SK-N-SH (cell line): ENCODE data around the gene LIME1. TPM values are rescaled to one million over a fixed set of nuclear protein-coding genes. Genes with fewer than 3 reads are reported as not detected.

Experiments
- CTCF ChIA-PET: fragments of 300-600, 350-600 bp; formaldehyde crosslinking; extraction: SDS; loops from one replicate; lab custom pipeline; 2021; lab: Yijun Ruan, JAX
- POLR2A ChIA-PET: fragments of 350-600 bp; sonication (Branson Sonifier 250); formaldehyde crosslinking; extraction: SDS; loops from one replicate; lab custom pipeline; 2020; ENCODE audit warnings: antibody characterized with exemption, inconsistent platforms; lab: Yijun Ruan, JAX
- DNase-seq: peaks from one replicate; pipeline ENCODE4 v3.0.0; 2012
- H2AFZ ChIP-seq: fragments of 200-600 bp; sonication (generic); 2 replicates; pipeline ENCODE4 v1.8.1; 2016; ENCODE audit warnings: antibody characterized with exemption, mild to moderate bottlenecking, low read depth
- H3F3A ChIP-seq: fragments of 200-600 bp; sonication (generic); replicated peaks from 2 replicates; pipeline ENCODE3; 2016; ENCODE audit warnings: antibody characterized with exemption, mild to moderate bottlenecking; ENCODE audit not compliant: insufficient read depth
- H3K27ac ChIP-seq, 2 experiments: fragments of 200-500 bp in 1 of 2; fragments of 200-600 bp in 1 of 2; sonication (Bioruptor generic) in 1 of 2; sonication (generic), shearing (Covaris generic) in 1 of 2; 2 replicates each; pipeline versions ENCODE4 v1.5.1 to v1.6.1; 2014 to 2016; ENCODE audit warnings: low read depth in 2 of 2, inconsistent platforms in 1 of 2, low read length in 1 of 2, mild to moderate bottlenecking in 1 of 2, mixed read lengths in 1 of 2
- H3K27me3 ChIP-seq: fragments of 200-600 bp; sonication (generic), shearing (Covaris generic); 2 replicates; pipeline ENCODE4 v1.6.1; 2016; ENCODE audit warnings: mixed run types; ENCODE audit not compliant: insufficient read depth
- H3K36me3 ChIP-seq, 2 experiments: fragments of 200-500 bp in 1 of 2; fragments of 200-600 bp in 1 of 2; sonication (Bioruptor generic) in 1 of 2; sonication (generic) in 1 of 2; replicated peaks in 1 of 2; 2 replicates each; pipeline versions ENCODE3 to v1.5.1; 2014 to 2016; ENCODE audit warnings: low read length in 1 of 2, mild to moderate bottlenecking in 1 of 2; ENCODE audit not compliant: insufficient read depth in 2 of 2, control insufficient read depth in 1 of 2
- H3K4me1 ChIP-seq, 2 experiments: fragments of 200-500 bp in 1 of 2; fragments of 200-600 bp in 1 of 2; sonication (Bioruptor generic) in 1 of 2; sonication (generic), shearing (Covaris generic) in 1 of 2; 2 replicates each; pipeline versions ENCODE4 v1.5.1 to v1.6.1; 2014 to 2016; ENCODE audit warnings: low read depth in 1 of 2, low read length in 1 of 2, mixed run types in 1 of 2; ENCODE audit not compliant: insufficient read depth in 2 of 2, control insufficient read depth in 1 of 2
- H3K4me2 ChIP-seq: fragments of 200-600 bp; sonication (generic), shearing (Covaris generic); 2 replicates; pipeline ENCODE4 v1.6.1; 2017; ENCODE audit warnings: mixed run types
- H3K4me3 ChIP-seq, 2 experiments: fragments of 200-500 bp in 1 of 2; fragments of 200-600 bp in 1 of 2; sonication (Bioruptor generic) in 1 of 2; sonication (generic), shearing (Covaris generic) in 1 of 2; 2 replicates each; pipeline versions ENCODE4 v1.5.1 to v1.8.1; 2014 to 2016; ENCODE audit warnings: low read depth in 2 of 2, inconsistent platforms in 1 of 2, low read length in 1 of 2, mild to moderate bottlenecking in 1 of 2, mixed read lengths in 1 of 2, moderate library complexity in 1 of 2
- H3K79me2 ChIP-seq: fragments of 200-600 bp; sonication (generic); 2 replicates; pipeline ENCODE4 v1.8.1; 2017; ENCODE audit warnings: mild to moderate bottlenecking; ENCODE audit not compliant: insufficient read depth
- H3K9ac ChIP-seq: fragments of 200-600 bp; sonication (generic); 2 replicates; pipeline ENCODE4 v1.6.1; 2017; ENCODE audit warnings: mixed run types
- H3K9me2 ChIP-seq: fragments of 200-600 bp; sonication (generic); 2 replicates; pipeline ENCODE4 v1.6.1; 2017; ENCODE audit warnings: mixed run types
- H3K9me3 ChIP-seq: fragments of 200-600 bp; sonication (generic); 2 replicates; pipeline ENCODE4 v1.6.1; 2017; ENCODE audit warnings: mixed run types, mild to moderate bottlenecking, moderate library complexity
- H4K20me1 ChIP-seq: fragments of 200-600 bp; sonication (generic); 2 replicates; pipeline ENCODE4 v1.6.1; 2017; ENCODE audit warnings: mild to moderate bottlenecking, mixed run types; ENCODE audit not compliant: insufficient read depth
- CHD2 ChIP-seq: fragments of 150-350 bp; IDR thresholded peaks from 2 replicates; pipeline ENCODE4 v1.6.1; 2018; ENCODE audit warnings: low read length; ENCODE audit not compliant: partially characterized antibody
- EP300 ChIP-seq, 2 experiments: IDR thresholded peaks; 2 replicates each; pipeline versions ENCODE4 v1.4.0 to v1.6.1; 2012; ENCODE audit warnings: borderline replicate concordance in 1 of 2, low read depth in 1 of 2, low read length in 1 of 2
- FOXM1 ChIP-seq: IDR thresholded peaks from 2 replicates; pipeline ENCODE4 v1.4.0; 2012; ENCODE audit warnings: low read depth, mild to moderate bottlenecking
- NFIC ChIP-seq: IDR thresholded peaks from 2 replicates; pipeline ENCODE4 v1.4.0; 2012; ENCODE audit warnings: borderline replicate concordance
- RCOR1 ChIP-seq: fragments of 150-350 bp; IDR thresholded peaks from 2 replicates; pipeline ENCODE4 v1.6.1; 2017; ENCODE audit warnings: antibody characterized with exemption, low read length
- RFX5 ChIP-seq: IDR thresholded peaks from 2 replicates; pipeline ENCODE4 v1.6.1; 2012; ENCODE audit warnings: mild to moderate bottlenecking, improper control_type of control experiment, low read length
- SIN3A ChIP-seq: IDR thresholded peaks from 2 replicates; pipeline ENCODE4 v1.6.1; 2012; ENCODE audit warnings: low read depth, mild to moderate bottlenecking, low read length, moderate library complexity, borderline replicate concordance
- SMC3 ChIP-seq: IDR thresholded peaks from 2 replicates; pipeline ENCODE4 v1.6.1; 2012; ENCODE audit warnings: low read depth, low read length, improper control_type of control experiment
- YY1 ChIP-seq: IDR thresholded peaks from 2 replicates; pipeline ENCODE4 v1.4.0; 2012; ENCODE audit warnings: low read depth, mild to moderate bottlenecking
- WGBS: methylation state at CpG from one replicate; pipeline ENCODE4 v1.1.6; 2017; ENCODE audit warnings: low lambda C conversion rate; 5-methylcytosine and 5-hydroxymethylcytosine counted together
- polyA plus RNA-seq, 3 experiments: library from polyadenylated mRNA; depleted of rRNA; stranded (reverse); fragments of >200 nt; gene quantifications; 2 replicates each; pipeline ENCODE4 v1.2.3, GENCODE V29; 2012
- TF ChIP-seq, protein P1 (sequence below): fragments of 200-600 bp; sonication (generic); IDR thresholded peaks from 2 replicates; pipeline ENCODE4 v1.6.1; 2017; ENCODE audit warnings: antibody characterized with exemption, mild to moderate bottlenecking, moderate library complexity
- TF ChIP-seq, protein P2 (sequence below): IDR thresholded peaks from 2 replicates; pipeline ENCODE4 v1.6.1; 2012; ENCODE audit warnings: mild to moderate bottlenecking, low read depth, low read length, moderate library complexity
- TF ChIP-seq, protein P3 (sequence below): IDR thresholded peaks from 2 replicates; pipeline ENCODE4 v1.4.0; 2012; ENCODE audit warnings: low read depth, borderline replicate concordance

The LIME1 gene
- polyA plus RNA-seq, 1 of the 3 experiments (the other 2 are of a cell fraction): 10.9 TPM

DNA sequence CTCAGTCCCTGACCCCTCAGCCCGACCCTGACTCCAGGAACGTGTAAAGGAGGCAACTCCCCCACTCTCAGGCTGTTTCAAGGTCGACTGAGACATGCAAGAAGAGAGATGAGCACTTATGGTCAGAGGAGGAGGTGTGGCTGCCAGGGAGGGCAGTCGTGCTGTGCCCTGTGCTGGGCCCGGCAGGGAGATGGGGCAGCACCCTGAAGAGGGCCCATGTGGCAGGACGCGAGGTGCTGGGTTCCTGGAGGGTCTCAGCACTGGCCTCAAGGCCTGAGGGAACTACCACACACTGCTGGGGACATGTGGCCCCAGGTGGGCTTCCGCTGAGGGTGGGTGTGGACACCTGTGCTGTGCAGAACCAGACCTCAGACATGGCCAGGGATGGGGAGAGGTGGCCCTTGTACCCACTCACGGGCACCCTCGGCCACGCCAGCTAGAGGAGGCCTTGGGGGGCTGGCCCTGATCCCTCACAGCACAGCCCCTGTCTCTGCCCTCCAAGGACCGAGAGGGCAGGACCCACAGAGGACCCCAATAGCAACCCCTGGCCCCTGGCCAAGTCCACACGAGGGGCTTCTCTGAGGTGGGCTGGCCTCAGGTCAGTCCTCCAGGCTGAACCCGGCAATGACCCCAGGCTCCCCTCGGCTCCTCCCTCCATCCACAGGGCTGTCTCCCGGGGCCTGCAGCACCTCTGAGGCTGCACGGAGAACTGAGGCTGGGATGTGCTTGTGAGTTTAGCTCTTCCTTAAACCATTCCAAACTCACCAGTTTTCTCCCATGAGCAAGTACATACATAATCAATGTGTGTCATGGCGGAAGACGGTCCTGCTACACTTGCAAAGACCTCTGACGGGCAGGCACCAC is 11.8 kb downstream of the LIME1 start:
- ChIA-PET CTCF (interaction anchor here (1.3 kb wide), 1 partner anchor 8 kb away, joined by 3 read pairs; no protein-coding TSS in a partner anchor), POLR2A (interaction anchor here (2.5 kb wide), 1 partner anchor 7 kb away, joined by 7 read pairs; no protein-coding TSS in a partner anchor)
- Histone ChIP-seq H3K4me3 (no peak overlapping the region), H3K36me3 (peaks cover 10 to 13% of the 10 kb centered on the region in 2 experiments), H3K4me1 (peaks cover 0 to 2% of the 10 kb centered on the region in 2 experiments; a peak in 1 of 4 replicates), H3K9ac (no peak overlapping the region), H3K9me3 (no peaks in the 10 kb centered on the region), H2AFZ (no peak overlapping the region), H4K20me1 (peaks cover 2% of the 10 kb centered on the region; the same call in 1 of the 2 replicates), H3K27me3 (no peaks in the 10 kb centered on the region), H3K27ac (no peak overlapping the region), H3F3A (peaks cover 12% of the 10 kb centered on the region), H3K79me2 (no peaks in the 10 kb centered on the region; the same call in 1 of the 2 replicates), H3K4me2 (no peak overlapping the region), H3K9me2 (no peaks in the 10 kb centered on the region)
- 75% methylated on average over 8 of the region's 20 CpGs for WGBS
- peak; percentile 35 for DNase-seq
- no peak for TF ChIP-seq SMC3
- TF ChIP-seq RFX5: no peak
- no peak for TF ChIP-seq RCOR1
- no peak for TF ChIP-seq EP300 (IDR thresholded peaks at IDR 0.05; ENCODE audit: borderline replicate concordance in 1 of 2, low read depth in 1 of 2, low read length in 1 of 2)
- TF ChIP-seq, protein P1, sequence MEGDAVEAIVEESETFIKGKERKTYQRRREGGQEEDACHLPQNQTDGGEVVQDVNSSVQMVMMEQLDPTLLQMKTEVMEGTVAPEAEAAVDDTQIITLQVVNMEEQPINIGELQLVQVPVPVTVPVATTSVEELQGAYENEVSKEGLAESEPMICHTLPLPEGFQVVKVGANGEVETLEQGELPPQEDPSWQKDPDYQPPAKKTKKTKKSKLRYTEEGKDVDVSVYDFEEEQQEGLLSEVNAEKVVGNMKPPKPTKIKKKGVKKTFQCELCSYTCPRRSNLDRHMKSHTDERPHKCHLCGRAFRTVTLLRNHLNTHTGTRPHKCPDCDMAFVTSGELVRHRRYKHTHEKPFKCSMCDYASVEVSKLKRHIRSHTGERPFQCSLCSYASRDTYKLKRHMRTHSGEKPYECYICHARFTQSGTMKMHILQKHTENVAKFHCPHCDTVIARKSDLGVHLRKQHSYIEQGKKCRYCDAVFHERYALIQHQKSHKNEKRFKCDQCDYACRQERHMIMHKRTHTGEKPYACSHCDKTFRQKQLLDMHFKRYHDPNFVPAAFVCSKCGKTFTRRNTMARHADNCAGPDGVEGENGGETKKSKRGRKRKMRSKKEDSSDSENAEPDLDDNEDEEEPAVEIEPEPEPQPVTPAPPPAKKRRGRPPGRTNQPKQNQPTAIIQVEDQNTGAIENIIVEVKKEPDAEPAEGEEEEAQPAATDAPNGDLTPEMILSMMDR: no peak
- TF ChIP-seq SIN3A: no peak
- TF ChIP-seq, protein P2, sequence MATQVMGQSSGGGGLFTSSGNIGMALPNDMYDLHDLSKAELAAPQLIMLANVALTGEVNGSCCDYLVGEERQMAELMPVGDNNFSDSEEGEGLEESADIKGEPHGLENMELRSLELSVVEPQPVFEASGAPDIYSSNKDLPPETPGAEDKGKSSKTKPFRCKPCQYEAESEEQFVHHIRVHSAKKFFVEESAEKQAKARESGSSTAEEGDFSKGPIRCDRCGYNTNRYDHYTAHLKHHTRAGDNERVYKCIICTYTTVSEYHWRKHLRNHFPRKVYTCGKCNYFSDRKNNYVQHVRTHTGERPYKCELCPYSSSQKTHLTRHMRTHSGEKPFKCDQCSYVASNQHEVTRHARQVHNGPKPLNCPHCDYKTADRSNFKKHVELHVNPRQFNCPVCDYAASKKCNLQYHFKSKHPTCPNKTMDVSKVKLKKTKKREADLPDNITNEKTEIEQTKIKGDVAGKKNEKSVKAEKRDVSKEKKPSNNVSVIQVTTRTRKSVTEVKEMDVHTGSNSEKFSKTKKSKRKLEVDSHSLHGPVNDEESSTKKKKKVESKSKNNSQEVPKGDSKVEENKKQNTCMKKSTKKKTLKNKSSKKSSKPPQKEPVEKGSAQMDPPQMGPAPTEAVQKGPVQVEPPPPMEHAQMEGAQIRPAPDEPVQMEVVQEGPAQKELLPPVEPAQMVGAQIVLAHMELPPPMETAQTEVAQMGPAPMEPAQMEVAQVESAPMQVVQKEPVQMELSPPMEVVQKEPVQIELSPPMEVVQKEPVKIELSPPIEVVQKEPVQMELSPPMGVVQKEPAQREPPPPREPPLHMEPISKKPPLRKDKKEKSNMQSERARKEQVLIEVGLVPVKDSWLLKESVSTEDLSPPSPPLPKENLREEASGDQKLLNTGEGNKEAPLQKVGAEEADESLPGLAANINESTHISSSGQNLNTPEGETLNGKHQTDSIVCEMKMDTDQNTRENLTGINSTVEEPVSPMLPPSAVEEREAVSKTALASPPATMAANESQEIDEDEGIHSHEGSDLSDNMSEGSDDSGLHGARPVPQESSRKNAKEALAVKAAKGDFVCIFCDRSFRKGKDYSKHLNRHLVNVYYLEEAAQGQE: no peak
- no peak for TF ChIP-seq FOXM1
- TF ChIP-seq CHD2: no peak
- no peak for TF ChIP-seq YY1
- no peak for TF ChIP-seq NFIC
- TF ChIP-seq, protein P3, sequence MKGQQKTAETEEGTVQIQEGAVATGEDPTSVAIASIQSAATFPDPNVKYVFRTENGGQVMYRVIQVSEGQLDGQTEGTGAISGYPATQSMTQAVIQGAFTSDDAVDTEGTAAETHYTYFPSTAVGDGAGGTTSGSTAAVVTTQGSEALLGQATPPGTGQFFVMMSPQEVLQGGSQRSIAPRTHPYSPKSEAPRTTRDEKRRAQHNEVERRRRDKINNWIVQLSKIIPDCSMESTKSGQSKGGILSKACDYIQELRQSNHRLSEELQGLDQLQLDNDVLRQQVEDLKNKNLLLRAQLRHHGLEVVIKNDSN: no peak
- TF ChIP-seq, all 33 proteins: peak for 0
